Choroid plexus epithelial cell (primary cell): ENCODE results near the gene GPR158.

Experiments used
- DNase-seq: peaks from one replicate; pipeline ENCODE4 v3.0.0-alpha.2; 2010; ENCODE audit warnings: low read depth
- H3K4me3 ChIP-seq: 2 replicates; pipeline ENCODE4 v1.5.1; 2011; ENCODE audit warnings: low read depth, mild to moderate bottlenecking, control low read depth, low read length, moderate library complexity
- TF ChIP-seq, protein P1 (sequence below): conservative IDR thresholded peaks from 2 replicates; pipeline ENCODE4 v1.5.1; 2011; ENCODE audit warnings: low read depth, mild to moderate bottlenecking, control low read depth, inconsistent platforms, low read length, moderate library complexity

The GPR158 gene

DNA sequence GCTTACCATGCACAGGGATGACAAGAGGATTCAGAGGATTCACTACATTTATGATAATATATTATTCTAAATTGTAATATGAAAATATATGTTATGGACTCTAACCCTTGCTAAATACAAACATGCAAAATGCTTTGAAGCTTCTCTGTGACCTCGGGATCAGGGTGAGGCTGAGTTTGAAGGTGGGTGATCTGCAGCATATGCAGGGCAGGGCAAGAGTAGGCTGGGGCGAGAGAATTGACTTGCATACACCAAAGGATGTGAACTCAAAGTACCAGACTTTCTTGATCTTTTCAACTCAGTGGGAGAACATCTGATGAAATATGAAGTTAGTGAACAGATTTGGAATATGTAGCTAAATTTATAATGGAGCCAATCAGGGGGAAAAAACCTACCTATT is 57.0 kb downstream of the GPR158 start:
- TF ChIP-seq, protein P1, sequence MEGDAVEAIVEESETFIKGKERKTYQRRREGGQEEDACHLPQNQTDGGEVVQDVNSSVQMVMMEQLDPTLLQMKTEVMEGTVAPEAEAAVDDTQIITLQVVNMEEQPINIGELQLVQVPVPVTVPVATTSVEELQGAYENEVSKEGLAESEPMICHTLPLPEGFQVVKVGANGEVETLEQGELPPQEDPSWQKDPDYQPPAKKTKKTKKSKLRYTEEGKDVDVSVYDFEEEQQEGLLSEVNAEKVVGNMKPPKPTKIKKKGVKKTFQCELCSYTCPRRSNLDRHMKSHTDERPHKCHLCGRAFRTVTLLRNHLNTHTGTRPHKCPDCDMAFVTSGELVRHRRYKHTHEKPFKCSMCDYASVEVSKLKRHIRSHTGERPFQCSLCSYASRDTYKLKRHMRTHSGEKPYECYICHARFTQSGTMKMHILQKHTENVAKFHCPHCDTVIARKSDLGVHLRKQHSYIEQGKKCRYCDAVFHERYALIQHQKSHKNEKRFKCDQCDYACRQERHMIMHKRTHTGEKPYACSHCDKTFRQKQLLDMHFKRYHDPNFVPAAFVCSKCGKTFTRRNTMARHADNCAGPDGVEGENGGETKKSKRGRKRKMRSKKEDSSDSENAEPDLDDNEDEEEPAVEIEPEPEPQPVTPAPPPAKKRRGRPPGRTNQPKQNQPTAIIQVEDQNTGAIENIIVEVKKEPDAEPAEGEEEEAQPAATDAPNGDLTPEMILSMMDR, result no peak
- DNase-seq, result no peak
- no peak overlapping the region for H3K4me3 ChIP-seq

DNA sequence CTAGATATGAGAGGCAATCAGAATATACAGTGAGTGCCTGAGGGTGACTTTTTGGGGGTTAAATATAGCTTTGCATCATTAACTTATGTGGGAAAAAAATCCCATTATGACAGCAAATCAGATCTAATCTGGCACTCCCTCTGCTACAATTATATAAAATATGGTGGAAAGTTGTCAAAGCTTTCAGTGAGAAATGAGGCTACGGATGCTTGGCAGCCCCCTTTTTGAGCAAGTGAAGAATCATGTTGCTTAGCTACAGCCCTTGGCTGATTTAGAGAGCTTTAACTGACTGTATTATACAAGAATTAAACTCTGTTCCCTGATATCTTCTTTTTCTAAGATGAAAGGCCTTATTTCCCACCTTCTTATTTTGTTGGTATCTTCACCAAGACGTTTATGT is 57.4 kb downstream of the GPR158 start:
- DNase-seq, result no peak
- TF ChIP-seq, protein P1, result no peak
- H3K4me3 ChIP-seq, result no peak overlapping the region

DNA sequence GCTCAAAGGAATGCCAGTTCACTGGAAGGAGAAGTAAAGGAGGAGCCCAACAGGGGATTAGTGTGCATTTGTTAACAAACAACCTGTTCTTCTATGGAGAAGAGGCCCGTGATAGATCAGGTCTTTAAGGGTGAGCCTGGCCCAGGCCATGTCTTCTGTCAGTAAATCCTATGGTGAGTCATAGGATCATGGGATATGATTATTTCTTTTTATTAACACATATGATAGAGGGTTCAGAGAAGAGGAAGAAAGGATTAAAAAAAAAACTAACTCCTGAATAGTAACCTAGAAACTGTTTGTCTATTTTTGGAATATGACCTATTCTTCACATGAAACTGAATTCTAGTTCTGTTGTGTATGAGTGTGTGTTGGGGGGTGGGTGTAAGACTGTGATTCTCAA is 70.4 kb downstream of the GPR158 start:
- TF ChIP-seq, protein P1, result no peak
- no peak for DNase-seq

GRCh38 chr10:25257646-25258045 is 82.8 kb downstream of the GPR158 start:
- TF ChIP-seq, protein P1, result no peak
- DNase-seq, result no peak
- H3K4me3 ChIP-seq, result no peak overlapping the region

More for the DNA sequence above, 70.4 kb downstream of the GPR158 start:
- H3K4me3 ChIP-seq, result no peak overlapping the region

DNA sequence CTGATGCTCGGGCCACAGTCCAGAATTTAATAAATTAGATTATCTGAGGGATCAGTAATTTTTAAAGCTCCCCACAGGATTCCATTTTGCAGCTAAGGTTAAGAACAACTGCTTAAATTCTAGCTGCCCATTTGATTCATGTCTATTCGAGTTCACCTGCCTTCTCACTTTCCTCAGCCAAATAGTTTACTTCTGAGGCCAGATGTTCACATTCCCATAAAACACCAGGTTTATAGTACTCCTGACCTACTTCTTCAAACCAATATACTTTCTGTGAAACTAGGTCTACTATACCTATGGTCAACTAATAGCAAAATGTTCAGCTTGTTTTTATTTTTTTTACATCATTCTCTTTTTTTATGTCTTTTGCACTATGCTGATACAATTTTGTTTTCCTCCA is 86.3 kb downstream of the GPR158 start:
- no peak for DNase-seq
- H3K4me3 ChIP-seq, result no peak overlapping the region
- TF ChIP-seq, protein P1, result no peak

DNA sequence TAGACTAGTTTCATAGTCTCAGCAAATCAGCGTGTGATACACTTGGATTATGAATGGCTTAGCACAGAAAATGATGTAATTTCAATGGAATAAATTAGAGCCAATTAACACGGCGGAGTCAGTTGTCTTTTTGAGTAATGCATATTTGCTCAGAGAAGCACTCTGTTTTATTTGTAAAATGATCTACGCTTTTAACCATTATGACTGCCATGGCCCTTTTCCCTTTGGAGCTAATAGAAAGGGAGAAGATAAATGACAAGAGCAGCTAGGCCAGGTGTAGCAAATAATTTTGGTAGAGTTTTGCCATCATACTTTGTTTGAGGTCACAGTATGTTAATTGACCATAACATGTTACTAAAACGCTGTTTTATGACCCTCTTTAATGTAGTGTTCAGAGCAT is 86.8 kb downstream of the GPR158 start:
- no peak for DNase-seq
- H3K4me3 ChIP-seq, result no peak overlapping the region
- TF ChIP-seq, protein P1, result no peak

GRCh38 chr10:25263931-25264330 is 89.1 kb downstream of the GPR158 start:
- H3K4me3 ChIP-seq, result no peak overlapping the region
- TF ChIP-seq, protein P1, result no peak
- DNase-seq, result no peak
